Activated CD8-positive, alpha-beta memory T cell treated with anti-CD3 and anti-CD28 coated beads, Interleukin-2, amount 50 U/mL, for 24 hours (primary cell): Measurements from ENCODE around the gene NCOA1.
"Not testable (repeated sequence)": the region's sequence is repeated elsewhere in the genome, so short reads cannot be mapped to it uniquely, and the experiment has no call there.

Experiments used
- DNase-seq: peaks from one replicate; pipeline ENCODE4 v3.0.0-alpha.2; 2020; ENCODE audit errors: extremely low read depth

Gene NCOA1

DNA sequence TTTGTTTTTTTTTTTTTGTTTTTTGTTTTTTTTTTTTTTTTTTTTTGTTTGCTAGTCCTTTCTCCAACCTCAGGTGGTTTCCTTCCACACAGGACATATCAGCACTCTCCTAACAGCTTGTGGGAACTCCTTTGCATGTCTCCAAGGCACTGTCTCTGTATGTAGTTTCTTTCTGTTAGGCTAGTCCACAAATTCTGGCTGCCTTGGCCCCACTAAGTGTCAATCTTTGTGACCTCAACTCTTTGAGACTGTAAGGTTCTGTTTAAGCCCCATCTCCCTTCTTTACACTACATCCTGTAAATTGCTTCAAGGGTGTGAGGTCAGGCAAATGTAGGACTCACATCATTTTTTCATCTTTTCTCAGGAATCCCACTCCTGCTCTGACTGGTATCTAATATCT lies 85.1 kb downstream of the NCOA1 start:
- no peak for DNase-seq

GRCh38 chr2:24576617-24577016 lies 85.6 kb downstream of the NCOA1 start:
- no peak for DNase-seq

- DNase-seq, result no peak
Measured at GRCh38 chr2:24577481-24577880, 86.4 kb downstream of the NCOA1 start.

DNA sequence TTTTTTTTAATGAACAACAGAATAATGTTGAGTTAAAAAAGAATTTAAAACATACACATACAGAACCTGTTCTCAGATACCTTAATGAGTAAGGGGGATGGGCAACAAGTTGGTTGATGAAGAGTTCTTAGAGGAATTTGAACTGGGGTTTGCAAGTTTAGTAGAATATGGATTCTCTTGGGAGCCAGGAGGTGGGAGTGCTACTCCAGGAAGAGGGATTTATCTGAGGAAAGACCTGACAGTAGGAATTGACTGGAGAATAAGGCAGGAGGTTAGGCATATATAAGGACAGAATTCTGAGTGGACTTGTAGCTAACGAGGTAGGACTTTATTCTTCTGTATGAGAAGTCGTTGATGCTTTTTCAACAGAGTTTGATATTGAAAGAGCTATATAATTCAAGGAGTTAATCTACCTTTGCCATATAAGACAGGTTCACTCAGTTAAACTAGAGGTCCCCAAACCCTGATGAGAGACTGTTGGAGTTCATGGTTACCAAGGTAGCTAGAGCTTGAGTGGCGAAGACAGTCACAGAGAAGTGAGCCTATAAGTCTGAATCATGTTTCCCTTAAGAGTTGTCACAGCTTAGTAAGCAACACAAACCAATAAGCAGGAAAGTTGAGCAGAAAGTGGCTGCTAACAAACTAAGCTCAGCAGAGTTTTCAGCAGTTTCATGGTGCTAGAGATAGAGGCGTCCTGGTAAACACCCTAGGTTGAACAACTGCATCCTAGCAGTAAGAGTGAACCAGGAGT lies 88.2 kb downstream of the NCOA1 start:
- no peak for DNase-seq

- no peak for DNase-seq
Measured at GRCh38 chr2:24580561-24580960, 89.5 kb downstream of the NCOA1 start.

- DNase-seq, result not testable (repeated sequence)
Measured at GRCh38 chr2:24581971-24582370, 90.9 kb downstream of the NCOA1 start.

DNA sequence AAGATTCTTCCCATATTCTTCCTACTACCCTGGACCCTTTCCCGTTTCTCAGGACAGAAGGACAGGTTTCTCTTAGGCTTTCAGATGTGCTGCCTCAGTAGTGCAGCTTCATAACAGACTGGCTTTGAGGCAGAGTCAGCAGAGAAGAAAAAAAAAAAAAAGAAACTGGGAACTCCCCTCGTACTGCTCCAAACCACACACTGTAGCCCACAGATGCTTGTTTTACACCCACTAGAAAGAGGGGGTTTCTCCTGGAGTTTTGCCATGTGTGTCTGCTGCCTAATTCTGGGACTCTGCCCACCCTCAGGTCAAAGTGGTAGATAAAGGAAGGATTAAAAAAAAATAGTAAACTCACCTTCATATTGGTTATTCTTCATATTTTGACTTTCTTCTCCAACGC lies 95.9 kb downstream of the NCOA1 start:
- no peak for DNase-seq

DNA sequence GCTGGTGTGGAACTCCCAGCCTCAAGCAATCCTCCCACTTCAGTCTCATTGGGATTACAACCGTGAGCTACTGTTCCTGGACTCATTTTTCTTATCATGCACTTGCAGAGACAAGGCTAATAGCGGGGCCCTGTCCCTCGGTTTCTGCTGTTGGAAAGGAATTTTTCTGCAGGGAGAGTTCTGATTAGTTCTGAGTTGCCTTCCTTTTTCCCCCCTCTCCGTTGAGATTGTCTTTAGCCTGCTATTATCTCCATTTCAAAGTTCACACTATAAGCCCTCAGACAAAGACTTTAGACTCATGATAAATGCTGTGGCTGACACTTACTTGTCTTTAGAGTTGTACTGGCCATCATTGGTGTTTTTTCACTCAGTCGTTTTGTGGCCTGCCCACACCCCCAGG lies 97.2 kb downstream of the NCOA1 start:
- no peak for DNase-seq

- no peak for DNase-seq
Measured at GRCh38 chr2:24592441-24593100, 101.5 kb downstream of the NCOA1 start.

- DNase-seq, result no peak
Measured at GRCh38 chr2:24594283-24594682, 103.2 kb downstream of the NCOA1 start.

DNA sequence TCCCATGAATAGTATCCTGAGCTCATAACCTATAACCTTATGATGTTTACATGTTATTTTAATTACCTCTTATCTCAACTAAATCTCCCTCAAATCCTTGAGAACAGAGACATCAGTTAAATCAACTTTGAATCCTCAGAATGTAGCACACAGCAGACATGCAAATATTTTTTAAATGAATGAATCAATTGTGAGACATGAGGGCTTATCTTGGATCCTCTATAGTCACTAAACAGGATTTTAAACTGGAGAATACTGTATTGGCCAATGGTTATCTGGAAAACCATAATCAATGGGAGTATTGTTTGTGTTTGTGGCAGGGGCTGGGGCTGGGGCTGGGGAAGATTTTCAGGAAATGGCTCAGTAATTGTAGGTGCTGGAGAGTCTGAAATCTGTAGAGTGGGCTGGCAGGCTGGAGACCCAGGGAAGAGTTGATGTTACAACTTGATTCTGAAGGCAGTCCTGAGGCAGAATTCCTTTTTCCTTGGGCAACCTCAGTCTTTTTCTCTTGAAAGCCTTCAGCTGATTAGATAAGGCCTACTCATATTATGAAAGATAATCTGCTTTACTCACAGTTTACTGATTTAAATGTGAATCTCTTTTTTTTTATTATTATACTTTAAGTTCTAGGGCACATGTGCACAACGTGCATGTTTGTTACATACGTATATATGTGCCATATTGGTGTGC lies 106.3 kb downstream of the NCOA1 start:
- DNase-seq, result no peak

GRCh38 chr2:24600140-24600539 lies 109.1 kb downstream of the NCOA1 start:
- not testable (repeated sequence) for DNase-seq

DNA sequence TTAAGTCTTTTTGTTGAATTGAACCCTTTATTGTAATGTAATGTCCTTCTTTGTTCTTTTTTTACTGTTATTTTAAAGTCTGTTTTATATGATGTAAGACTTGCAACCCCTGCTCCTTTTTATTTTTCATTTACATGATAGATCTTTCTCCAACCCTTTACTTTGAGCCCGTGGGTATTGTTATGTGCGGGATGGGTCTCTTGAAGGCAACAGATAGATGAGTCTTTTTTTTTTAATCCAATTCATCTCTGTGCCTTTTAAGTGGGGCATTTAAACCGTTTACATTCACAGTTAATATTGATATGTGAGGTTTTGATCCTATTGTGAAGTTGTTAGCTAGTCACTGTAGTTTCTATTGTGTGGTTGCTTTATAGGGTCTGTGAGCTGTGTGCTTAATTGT lies 120.6 kb downstream of the NCOA1 start:
- no peak for DNase-seq

DNA sequence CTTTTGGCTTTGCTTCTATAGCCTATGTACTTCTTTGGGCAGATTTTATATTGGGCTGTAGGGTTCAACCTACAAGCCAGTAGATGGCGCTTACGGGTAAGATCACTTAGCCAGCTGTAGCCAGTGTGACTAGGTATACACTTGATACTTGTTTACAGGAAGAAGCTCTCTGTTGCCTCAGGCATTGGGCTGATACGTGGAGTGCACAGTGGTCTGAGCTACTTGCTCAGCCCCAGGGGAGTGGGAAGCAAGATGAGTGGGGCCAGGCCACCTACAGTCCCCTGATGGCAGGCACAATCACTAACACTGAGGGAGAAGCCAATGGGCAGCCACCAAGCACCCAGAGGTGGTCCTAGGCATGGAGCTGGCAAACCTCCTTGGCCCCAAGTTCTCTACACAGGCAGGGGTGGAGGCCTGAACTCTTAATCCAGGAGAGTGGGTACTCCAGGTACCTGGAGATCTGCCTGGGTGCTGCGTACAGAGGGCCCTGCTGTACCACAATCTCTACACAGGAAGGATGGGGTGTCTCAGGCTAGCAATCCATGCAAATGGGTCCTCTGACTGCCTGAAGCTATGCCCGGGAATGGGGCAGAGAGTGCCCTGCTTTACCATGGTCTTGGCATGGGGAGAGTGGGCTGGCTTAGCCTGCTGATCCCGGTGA lies 122.2 kb downstream of the NCOA1 start:
- no peak for DNase-seq

GRCh38 chr2:24616616-24617015 lies 125.6 kb downstream of the NCOA1 start:
- no peak for DNase-seq

DNA sequence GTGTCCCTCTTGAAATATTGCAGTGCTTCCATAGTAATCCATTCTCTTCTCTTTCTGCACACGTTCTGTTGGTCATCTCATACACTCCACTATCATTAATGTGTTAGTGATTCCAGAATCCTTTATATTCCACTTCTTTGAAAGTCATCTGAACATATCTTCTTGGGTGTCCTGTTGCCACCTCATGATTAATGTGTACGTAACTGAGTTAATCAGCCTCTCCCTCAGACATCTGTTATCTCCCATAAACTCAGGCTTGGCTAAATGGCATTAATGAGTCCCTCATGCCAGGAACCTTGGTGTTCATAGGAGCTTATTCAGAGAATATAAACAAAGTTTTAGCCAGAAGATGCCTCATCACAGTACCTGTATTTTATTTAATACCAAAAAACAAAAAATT lies 126.4 kb downstream of the NCOA1 start:
- no peak for DNase-seq

DNA sequence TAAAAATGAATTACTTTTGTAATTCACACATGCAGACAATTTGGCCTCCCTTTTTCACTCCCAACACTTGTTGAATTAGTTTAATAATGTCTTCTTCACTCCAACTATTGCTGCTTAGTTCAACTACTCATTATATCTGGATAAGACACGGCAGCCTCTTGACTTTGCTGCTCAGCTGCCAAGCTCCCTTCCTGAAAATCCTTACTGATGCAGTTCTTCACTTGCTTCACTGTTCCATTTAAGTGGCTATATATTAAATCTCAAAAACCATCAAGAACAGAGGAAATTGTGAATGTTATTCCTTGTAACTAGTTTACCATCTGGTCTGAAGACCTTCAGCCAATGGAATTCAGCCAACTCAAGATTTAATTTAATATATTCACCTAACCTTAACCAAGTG lies 127.1 kb downstream of the NCOA1 start:
- DNase-seq, result no peak

DNA sequence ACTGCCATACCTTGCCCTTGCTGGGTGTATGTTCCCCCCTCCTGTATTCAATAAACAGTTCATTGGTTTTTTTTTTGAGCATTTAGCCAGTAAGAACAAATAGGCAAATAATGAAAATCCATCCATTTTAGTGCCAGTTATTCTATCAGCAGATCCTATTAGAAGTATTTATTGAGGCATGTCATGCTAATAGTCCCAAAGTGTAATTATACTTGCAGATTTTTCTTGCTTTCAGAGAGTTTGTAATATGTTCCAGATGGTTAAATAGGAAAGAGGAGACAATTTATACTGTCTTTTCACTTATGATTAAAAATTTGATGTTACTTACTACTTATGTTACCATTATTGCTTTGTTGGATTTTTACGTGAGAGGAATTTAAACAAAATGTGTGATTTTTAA lies 127.6 kb downstream of the NCOA1 start:
- no peak for DNase-seq

DNA sequence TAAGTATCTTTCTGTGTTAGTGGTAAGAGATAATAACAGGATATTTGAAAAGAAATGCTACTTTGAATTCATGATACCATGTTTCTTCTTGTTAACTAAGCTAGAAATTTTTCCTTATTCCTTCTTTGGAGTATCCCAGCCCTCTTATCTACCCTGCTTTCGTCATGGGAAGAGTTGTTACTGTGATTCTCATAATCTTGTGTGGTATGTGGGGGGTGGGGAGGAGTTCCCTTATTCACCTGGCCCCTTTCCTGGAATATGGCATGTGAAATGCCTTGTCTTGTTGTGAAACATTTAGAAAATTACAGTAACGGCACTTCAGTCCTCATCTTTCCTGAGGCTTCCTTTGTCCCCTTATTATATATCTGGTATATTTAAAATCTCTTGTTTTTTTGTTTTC lies 129.9 kb downstream of the NCOA1 start:
- DNase-seq, result no peak

DNA sequence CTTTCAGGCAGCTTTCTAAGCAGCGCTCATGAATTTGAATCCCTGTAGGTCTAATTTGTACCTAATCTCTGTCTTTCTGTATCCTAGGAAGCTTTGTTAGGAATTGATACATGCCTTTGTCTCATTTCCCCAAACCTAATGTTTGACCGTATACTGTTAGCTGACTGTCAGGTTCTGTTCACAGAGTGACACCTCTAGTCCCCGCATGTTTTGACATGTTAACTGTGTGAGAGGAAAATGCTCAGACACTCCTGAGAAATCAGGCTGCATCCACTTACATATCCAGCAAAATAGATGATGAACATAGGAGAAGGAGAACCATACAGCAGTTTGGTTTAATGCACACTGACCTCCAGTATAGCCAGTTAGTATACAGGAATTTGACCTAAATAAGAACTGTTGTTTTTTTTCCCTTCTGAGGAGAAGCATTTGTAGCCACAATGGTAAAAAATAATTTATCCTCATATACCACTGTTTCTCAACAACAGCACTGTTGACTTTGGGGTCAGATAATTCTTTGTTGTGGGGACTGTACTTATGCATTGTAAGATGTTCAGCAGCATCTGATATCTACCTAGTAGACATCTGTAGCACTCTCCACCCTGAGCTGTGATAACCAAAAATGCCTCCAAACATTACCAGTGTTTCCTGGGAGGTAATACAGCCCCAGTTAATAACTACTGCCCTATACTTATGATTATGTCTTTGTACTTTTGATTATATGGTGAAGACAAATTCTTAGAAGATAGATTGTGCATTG lies 130.9 kb downstream of the NCOA1 start:
- DNase-seq, result no peak

GRCh38 chr2:24623535-24623934 lies 132.5 kb downstream of the NCOA1 start:
- no peak for DNase-seq

- no peak for DNase-seq
Measured at GRCh38 chr2:24625728-24626127, 134.7 kb downstream of the NCOA1 start.
